CD4-positive, alpha-beta T cell treated with Interleukin-10 for 1 hour (primary cell): ENCODE results near the gene EIF1.
"Not testable (repeated sequence)": the region's sequence is repeated elsewhere in the genome, so short reads cannot be mapped to it uniquely, and the experiment has no call there.

Source experiments
- DNase-seq: peaks from one replicate; pipeline ENCODE4 v3.0.0-alpha.2; 2020

EIF1 gene

DNA sequence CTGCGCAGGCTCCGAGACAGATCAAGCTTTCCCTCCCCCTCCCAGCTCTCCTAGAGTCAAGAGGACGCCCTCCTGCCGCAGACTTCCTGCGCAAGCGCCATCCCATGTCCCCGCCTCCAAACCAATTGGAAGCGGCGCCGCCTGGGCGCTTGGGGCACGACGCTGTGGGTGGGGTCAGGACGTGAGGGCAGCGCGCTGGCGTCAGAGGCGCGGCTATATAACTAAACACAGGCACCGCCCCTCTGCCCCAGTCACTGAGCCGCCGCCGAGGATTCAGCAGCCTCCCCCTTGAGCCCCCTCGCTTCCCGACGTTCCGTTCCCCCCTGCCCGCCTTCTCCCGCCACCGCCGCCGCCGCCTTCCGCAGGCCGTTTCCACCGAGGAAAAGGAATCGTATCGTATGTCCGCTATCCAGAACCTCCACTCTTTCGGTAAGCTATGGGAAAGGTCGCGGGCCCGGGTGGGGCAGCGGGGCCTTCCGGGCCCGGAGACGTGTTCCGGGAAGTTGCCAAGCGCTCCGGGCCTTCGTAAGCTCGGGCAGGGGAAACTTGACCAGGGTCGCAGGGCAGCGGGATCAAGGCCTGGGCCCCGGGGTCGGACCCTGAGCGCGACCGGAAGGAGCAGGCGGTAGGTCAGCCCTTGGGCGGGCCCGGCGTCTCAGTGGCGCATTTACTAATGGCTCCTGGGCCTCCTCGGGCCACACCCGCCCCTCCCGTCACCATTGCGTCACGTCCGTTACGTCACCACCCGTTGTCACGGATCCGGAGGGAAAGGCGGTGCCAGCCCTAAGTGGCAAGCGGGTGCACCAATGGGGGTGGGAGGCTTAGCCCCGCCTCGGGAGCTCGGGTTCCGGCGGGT is at the start of gene EIF1:
Gene EIF1, plus strand, starts transcription at position 245 of the 856 bp plus-strand sequence. Its CDS starts 154 bp downstream, at position 399.
- peak; percentile 100 for DNase-seq

- no peak for DNase-seq
Observed at GRCh38 chr17:41638941-41639340, 49.7 kb upstream of the EIF1 start.

GRCh38 chr17:41639492-41640473 is 48.9 kb upstream of the EIF1 start:
- no peak for DNase-seq

DNA sequence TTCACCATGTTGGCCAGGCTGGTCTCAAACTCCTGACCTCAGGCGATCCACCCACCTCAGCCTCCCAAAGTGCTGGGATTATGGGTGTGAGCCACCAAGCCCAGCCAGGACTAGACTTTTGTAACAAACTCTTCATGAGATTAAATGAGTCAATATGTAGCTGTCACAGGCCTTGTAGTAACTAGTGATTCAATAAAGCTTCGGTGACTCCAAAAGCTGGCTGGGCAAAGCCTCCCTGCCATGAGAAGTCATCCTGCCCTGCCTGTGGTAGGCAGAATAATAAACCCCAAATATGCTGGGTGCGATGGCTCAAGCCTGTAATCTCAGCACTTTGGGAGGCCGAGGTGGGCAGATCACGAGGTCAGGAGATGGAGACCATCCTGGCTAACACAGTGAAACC is 48.1 kb upstream of the EIF1 start:
- DNase-seq, result not testable (repeated sequence)

DNA sequence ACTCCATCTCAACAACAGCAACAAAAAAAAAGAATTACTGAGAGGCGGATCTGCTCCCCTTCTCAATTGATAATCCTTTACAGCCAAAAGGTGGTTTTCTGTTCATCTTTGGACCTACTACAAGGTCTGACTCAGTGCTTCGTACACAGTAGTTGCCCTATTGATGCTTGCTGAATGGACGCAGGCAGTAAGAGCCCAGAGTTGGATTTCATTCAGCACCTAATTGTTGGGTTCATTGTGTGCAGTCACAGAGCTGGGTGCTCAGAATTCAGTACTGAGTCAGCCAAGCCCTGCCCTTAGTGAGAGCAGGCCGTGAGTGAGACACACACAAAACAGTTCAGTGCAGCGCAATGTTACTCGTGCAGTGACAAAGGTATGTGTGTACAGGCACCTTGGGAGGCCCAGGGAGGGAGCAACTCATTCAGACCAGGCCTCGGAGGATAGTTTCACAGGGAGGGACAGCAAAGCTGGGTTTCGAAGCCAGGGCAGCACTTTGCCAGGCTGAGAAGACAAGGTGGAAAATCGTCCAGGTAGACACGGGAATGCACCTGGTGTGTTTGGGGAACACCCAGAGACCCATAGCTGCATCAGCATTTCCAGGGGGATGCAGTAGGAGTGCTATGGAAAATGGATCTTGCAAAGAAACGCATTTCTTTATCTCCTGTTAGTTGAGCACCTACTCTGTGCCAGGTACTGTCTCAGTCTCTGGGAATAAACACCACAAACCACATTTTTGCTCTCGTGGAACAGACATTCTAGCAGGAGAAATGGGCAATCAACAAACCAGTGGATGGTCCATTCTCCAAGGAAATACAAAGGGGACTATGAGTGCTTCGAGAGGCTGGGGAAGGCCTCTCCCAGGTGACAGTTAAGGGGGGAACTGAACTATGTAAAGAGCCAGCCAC is 46.2 kb upstream of the EIF1 start:
- no peak for DNase-seq

- no peak for DNase-seq
Observed at GRCh38 chr17:41647038-41647813, 41.5 kb upstream of the EIF1 start.

DNA sequence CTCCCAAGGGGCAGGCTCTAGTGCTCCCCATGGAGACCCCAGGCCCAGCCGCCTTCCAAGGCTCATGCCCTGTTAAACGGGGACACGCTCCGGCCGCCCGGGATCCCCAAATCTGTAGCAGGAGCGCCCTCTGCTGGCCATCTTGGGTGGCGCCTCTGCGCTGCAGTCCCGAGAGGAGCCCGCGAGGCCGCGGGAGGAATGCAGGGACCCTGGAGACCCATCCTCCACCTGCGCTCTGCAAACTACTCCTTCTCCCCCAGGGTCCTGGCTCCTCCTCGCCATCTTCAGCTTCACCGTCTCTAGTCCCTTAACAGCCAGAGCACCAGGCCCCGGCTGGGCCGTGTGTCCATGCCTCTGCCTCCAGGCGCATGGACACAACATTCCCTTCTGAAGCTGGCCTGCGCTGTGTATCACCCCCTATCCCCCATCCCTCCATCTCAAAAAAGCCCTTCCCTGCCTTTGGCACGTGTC is 40.7 kb upstream of the EIF1 start:
- DNase-seq, result peak; percentile 86

DNA sequence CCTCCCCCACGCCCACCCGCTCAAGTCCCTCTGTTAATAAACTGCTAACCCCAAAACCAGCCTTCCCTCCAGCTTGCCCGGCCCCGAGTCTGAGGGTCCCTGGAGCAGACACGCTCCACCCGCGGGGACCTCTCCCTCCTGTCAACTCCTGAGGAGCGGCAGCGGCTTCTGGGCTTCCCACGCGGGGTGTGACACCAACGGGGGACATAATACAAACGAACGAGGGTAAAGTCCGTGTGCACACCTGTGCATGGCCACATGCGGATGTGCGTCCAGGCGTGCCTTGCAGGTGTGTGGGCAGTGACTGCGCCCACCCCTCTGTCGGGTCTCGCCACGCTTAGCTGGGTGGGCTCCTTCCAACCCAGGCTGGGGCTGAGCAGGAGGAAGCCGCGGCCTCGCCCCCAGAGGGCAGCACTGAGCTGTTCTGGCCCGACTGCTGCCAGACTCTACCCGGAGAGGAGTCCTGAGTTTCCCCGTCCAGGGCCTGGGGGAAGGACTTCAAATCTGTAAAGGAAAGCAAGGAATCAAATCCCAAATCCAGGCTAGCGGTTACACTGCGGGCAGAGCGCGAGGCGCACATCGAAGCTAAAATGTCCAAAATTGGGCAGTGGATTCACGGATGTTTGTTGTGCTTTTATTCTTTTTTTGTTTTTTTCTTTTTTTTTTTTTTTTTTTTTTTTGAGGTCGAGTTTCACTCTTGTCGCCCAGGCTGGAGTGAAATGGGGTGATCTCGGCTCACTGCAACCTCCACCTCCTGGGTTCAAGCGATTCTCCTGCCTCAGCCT is 40.1 kb upstream of the EIF1 start:
- peak; percentile 83 for DNase-seq

- no peak for DNase-seq
Observed at GRCh38 chr17:41649923-41650519, 38.7 kb upstream of the EIF1 start.

DNA sequence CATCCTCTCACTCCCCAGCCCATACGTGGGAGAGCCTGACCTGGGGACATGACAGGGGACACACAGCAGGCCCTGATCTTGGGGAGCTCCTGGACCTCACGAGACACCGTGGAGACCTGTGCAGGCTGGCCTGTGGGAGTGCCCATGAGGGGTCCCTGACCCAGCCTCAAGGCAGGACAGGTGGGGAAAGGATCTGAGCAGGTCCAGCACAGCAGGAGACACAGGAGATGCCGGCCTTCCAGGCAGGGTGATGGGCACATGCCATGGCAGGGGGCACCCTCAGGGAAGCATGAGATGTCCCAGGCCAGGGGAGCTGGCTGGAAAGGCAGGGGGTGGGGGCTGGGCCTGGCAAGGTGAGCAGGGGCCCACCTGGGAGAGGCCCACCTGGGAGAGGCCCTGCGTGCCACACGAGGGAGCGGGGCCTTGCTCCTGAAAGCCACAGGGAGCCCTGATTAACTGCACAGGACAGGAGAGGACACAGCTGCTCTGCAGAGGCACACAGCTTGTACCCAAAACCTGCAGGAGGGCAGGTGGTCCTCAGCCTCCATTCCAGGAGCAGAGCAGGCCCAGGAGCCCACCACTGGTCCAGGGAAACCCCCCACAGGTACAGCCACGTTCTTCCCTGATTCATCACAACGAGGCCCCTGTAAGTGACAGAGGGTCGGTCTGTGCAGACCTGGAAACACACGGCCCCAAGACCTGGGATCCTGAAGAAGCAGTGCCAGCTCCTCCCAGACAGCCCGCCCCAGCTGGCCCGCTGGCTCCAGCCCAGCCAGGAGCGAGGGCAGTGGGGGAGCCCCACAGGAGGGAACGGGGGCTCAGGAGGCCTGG is 37.7 kb upstream of the EIF1 start:
- no peak for DNase-seq

DNA sequence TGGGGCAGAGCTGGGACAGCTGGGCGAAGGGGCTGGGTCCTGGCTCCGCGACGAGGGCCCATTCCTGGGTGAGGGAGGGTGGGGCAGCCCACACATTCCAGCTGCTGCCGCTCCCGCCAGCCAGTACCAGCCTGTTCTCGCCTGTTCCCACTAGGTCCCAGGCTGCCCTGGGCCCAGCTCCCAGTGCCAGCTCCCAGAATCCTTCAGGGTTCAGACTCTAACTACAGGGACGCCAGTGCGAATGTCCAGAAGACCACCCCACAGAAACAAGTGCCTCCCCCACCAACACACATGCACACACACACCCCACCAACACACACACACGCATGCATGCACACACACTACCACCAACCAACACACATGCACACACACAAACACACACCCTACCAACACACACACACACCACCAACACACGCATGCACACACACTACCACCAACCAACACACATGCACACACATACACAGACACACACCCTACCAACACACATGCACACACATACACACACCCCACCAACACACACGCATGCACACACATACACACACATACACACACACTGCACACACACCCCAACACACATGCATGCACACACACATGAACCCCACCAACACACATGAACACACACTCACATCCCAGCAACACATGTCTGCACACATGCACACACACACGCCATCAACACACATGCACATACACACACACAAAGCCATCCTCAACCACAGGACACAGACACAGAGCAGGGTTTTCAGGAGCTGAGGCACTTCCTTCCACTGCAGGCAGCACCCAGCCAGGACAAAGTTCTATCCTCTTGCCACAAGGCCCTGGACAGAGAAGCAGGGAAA is 36.8 kb upstream of the EIF1 start:
- no peak for DNase-seq

DNA sequence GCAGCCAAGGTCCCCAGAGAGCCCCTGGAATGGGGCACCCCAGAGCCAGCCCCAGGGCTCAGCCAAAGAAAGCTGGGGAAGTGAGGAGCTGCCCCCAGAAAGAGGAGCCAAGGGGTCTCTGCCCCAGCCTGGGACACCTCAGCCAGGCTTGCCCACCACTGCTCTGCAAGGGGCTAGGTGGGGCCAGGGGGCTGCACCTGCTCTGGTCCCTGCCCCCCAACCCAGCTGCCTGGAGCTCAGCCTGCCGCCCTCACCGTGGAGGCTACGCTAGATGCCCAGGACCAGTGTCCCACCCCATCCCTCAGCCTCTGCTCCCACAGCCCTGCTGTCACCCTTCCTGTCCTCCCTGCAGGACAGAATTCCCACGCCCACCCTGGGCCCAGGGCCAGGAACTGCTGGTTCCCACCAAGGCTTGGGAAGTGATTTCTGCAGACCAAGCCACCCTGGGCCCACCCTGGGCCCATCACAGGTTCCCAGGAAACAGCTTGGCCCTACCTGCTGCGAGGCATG is 36.2 kb upstream of the EIF1 start:
- no peak for DNase-seq

GRCh38 chr17:41653421-41653820 is 35.3 kb upstream of the EIF1 start:
- no peak for DNase-seq

GRCh38 chr17:41653892-41654677 is 34.6 kb upstream of the EIF1 start:
- DNase-seq, result no peak

GRCh38 chr17:41654678-41655607 is 33.7 kb upstream of the EIF1 start:
- DNase-seq, result no peak

GRCh38 chr17:41655611-41656111 is 33.0 kb upstream of the EIF1 start:
- DNase-seq, result no peak
